DMS79 treated with DMSO at 0.1 percent for 48 hours (cell line): ENCODE results near the gene CETN2.
"Not testable (repeated sequence)": the region's sequence is repeated elsewhere in the genome, so short reads cannot be mapped to it uniquely, and the experiment has no call there.

Experiments used
- DNase-seq: peaks from one replicate; lab custom pipeline; 2025; lab: John Stamatoyannopoulos, UW

The CETN2 gene

DNA sequence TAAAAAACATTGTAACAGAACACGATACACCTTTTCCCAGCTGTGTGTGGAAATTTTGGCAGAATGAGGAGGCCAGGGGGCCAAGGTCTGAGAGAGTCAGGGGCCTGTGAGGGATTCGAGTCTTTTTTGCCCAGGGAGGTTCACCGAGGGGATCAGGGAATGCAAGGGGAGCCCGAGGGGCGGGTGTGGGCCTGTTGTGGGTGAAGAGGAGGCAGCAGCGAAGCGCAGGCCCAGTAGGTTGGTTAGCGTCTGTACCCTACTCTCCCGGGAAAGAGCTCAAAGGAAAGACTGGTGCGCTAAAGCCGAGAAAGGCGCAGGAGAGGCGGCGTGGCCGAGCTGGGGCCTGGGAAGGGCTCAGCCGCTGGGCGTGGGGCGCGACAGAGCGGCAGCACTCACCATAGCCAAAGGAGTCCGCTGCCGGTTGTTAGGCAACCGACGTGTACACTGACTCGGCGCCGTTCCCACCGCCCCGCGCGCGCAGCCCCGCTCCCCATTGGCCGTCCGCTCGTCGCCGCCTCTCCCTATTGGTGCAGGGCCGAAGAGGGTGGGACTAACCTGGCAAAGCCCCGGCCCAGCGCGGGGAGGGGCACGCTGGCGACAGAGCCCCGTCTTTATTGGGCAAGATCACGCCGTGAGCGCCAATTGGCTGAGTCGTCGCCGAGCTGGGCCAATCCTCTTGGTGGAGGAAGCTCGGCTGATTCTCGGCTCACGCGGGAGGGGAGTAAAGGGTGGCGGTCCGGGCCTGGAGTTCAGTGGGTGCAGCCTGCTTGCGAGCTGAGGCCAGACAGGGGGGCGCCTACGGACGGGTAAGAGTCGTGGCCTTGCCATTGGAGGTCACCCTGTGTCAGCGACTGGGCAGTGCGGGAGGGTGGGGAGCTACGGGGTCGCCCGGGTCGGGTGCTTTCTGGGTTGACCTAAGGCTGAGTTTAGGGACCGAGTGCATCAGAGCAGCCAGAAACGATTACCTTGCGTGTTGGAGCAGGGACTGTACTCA, at the start of gene CETN2, which contains the start of gene NSDHL:
CETN2 (minus strand) TSS at position 446 of the 994 bp plus-strand sequence; CDS start at position 399, 47 bp downstream.
NSDHL (plus strand) TSS at position 752 of the 994 bp plus-strand sequence. CDS start 15,262 bp downstream, outside the sequence.
- peak; percentile 82 for DNase-seq

DNA sequence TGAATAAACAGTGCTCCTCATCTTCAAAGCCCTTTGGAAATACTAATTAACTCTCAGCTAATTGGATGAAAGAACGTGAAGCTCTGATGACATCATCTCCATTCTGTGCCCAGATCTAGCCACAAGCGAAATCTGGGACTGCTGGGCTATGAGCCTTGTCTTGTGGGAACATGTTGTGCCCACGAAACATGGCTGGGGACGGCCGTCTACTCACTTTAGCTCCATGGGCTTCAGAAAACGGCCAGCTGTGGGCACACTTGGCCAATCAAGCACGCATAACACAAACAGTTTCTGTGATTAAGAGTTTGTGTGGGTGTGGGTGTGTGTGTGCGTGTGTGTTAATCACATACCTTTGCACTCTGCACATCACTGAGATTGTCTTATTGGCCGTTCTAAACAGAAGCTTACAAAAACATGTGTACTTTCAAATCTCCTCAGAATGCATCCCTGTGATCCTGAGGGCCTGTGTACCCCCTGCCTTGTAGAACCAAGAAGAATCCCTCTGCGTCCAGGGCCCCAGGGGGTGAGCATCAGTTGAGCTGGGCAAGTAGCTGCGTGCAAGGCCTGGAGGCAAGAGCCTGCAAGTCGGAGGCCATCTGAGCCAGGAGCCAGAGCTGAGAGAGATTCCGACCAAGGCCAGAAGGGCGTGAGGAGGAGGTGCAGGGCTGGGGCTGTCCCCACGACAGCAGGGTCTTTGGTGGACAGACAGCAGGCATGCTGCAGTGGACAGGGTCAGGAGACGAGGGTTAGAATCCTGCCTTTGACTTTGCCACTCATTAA, 48.6 kb upstream of the CETN2 start:
- no peak for DNase-seq

DNA sequence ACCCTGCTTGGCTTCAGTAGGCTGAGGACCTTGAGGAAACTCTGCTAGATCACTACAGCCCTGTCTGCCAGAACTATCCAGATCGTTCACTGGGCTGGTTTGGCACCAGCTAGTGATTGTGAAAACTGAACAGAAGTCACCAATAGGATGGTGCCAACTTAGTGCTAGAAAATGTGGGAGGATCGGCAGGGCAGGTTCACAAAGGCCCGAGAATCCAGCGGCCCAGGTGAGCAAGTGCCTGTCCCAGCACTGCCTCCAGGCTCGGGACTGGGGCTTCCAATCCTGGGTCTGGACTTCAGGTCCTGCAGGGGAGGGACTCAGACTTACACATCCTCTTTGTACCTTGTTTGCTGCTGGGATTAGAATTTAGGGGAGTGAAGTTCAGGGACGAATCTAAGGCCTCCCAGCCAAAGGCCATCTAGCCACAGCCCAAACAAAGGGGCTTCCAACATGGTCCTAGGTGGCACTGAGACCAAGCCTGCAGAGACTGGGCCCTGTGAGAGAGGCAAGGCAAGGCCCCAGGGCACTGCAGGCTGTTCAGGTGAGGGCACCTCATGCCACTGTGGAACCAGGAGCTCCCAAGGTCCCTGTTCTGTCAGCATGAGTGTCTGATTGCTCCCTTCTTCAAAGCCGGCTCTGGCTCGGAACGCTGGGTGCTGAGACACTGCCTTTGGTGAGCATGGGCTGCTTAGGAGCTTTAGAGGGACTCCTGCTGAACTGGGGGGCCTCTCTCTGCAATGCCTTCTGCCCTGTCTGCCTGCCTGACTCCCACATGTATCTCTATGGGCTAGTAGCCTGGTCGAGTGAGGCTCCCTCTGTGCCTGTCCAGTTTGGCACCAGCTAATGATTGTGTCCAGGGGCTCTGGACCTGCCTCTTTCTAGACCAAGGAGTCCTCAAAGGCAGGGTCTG, 46.6 kb upstream of the CETN2 start:
- no peak for DNase-seq

DNA sequence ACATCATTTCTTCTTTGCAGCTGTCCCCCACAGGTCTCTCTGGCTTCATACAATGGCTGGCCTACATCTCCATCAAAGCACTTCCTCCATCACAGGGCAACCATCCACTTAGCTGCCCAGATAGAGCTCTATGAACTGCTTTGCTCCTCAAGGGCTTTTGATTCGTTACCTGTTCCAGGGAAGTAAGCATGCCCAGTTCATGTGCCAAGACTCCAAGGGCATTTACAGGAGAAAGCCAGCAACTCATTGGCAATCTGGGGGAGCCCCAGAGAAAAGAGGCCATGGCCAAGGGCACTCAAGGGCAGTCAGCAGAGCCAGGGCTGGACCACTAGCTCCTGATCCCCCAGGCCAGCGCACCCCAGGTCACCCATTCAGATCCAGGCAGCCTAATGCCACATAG, 42.8 kb upstream of the CETN2 start:
- no peak for DNase-seq

DNA sequence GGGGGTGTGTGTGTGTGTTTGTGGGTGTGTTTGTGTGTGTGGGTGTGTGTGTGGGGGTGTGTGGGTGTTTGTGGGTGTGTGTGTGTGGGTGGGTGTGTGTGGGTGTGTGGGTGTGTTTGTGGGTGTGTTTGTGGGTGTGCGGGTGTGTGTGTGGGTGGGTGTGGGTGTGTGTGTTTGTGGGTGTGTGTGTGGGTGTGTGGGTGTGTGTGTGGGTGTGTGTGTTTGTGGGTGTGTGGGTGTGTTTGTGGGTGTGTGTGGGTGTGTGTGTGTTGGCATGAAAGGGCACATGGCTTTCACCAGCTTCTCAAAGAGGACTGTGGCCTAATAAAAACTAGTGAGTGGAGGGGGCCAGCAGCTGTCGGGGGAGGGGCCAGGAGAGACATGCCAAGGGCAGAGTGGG, 42.0 kb upstream of the CETN2 start:
- no peak for DNase-seq

DNA sequence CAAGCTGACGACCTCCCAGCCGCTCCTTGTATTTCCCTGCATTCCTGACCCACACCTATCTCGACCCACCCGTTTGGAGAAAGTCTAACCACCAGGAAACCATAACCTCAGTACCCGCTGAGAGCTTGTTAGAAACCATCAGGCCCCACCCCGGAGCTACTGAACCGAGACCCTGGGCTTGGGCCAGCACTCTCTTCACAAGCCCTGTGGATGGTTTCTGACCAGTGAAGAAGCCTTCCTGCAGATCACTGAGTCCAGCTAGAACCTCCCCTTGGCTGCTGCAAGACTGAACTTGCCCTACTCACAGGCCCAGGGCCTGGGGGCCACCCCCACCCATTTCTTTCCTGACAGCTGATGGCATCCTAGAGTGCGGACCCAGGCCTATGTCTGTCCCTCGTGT, 40.7 kb upstream of the CETN2 start:
- DNase-seq: no peak

DNA sequence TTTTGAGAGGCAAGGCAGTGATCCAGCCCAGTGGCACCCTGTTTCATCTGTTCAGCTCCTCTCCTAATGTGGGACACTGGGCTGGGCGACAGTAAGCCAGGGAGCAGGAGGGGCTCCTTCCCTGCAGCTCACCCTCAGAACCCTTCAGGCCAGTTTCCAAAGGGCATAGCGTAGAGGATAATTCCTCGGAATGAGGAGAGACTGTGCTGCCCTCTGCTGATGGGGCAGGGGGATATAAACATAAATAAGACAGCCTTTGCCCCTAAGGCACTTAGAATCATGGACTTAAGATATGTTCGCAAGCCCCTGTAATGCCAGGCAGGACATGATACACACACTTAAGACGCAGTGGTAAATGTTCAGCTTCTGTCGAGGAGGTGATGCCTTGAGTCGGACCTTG, 39.4 kb upstream of the CETN2 start:
- DNase-seq: no peak

DNA sequence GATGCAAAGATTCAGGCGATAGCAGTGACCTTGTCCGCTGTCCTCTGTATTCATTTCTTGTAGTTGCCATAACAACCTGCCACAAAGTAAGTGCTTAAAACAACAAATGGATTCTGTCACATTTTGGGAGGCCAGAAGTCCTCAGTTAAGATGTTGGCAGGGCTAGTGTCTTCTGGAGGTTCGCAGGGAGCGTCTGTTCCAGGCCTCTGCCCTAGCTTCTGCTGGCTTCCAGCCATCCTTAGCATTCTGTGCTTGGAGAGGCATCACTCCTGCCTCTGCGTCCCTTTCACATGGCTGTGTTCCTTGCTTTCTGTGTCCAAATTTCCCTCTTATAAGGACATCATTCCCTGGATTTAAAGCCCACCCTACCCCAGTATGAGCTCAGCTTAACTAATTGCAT, 35.8 kb upstream of the CETN2 start:
- no peak for DNase-seq

DNA sequence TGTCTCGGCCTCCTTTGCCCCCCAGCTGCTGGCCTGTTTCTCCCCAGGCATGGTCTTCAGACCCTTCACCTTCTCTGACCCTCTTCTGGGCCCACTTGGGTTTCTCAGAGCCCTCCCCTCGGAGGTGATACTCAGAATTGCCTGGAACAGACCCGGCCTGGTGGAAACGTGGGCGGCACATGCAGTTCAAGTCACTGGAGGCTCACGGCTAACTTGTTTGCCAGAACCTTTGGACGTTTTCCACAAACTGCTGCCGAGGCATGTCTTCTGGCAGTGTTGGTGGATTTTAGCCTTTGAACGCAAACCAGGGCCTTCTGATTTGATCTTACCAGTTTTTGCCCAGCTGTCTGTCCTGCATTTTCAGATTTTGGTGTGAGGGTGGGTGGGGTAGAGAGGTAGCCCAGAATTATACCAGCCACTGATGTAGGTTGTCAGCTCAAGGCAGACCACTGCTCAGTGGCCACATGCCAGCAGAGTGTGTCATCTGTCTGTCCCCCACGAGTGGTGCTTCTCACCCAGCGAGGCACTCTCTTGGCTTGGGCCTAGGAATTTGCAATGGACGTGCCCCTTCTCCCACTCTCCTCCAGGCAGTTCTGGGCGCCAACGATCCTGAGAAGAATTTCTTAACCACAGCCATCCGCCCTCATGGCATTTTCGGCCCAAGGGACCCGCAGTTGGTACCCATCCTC, 34.8 kb upstream of the CETN2 start:
- DNase-seq: no peak

DNA sequence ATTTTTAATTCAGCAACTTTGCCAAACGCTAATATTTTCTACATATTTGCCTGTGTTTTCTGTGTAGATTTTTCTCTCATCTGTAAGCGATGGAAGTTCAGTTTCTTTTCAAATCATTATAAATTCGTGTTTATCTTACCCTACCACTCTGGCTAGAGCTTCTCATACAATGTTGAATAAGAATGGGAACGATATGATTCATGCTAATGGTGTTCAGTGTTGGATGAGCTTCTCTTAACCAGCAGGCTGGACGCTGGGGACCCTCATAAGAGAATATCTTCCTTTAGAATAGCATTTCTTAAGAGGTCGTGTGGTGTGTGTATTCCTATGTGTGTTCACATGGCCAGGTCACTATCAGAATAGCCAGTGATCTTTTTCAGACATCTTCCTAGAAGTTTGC, 31.3 kb upstream of the CETN2 start:
- no peak for DNase-seq

DNA sequence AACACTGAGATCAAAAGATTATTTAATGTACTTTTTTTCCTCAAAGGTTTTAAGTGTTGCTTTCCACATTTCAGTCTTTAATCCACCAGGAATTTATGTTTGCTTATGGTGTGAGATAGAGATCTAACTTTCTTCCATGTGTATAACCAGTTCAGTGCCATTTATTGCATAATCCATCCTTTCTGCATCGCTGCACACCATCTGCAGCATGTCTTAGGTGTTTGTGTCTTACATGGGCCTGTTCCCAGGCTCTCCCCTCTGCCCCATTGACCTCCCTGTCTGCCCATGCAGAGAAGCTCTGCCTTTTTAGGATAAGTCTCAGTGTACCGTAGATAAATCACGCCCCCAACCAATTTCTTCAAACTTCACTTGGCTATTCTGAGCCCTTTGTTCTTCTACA, 30.6 kb upstream of the CETN2 start:
- DNase-seq: peak; percentile 7

DNA sequence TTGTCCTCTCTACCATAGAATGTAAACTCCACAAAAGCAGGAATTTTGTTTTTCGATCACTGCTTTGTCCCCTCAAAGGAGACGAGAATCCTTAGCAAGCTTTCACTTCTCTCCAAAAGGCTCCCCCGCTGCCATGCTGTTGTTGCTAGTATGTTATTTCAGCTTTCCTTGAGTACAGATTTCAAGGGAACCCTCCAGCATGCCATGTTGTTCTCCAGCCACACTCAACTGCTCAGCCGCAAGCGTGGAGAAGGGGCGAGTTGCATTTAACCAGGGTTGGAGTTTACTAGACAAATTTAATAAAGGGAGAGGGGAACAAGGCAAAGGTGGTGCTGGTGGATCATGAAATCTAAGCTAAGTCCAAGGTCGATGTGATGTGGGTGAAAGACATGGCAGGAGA, 23.4 kb upstream of the CETN2 start:
- DNase-seq: no peak

DNA sequence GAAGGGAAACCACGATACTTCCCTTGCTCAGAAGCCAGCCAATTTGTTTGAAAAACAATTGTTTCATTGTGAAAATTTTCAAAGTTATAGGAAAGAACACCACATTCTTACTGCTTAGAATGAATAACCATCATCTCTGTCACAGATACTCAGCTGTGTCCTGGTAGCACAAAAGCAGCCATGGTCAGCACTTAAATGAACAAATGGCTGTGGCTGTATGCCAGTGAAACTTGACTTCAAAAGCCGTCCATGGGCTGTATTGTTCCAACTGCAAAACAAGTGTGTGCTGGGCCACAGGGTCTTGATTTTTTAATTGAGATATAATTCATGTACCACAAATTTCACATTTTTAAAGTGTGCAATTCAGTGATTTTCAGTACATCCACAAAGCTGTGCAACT, 19.9 kb upstream of the CETN2 start:
- no peak for DNase-seq

DNA sequence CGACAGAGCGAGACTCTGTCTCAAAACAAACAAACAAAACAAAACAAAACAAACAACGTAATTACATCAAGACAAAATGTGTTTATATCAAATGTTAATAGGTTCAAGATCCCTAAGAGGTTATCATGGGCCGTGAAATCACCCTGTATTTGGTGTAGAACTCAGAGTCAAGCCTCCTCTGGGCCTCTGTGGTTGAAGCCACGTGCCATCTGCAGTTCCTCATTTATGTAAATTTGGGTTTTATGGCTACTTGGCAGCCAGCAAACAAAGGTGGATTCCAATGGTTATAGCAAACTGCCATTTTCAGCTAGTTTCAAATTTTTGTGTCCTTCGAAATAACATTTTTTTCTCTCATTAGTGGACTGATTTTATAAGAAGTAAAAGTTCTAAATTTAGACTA, 16.7 kb upstream of the CETN2 start:
- no peak for DNase-seq

DNA sequence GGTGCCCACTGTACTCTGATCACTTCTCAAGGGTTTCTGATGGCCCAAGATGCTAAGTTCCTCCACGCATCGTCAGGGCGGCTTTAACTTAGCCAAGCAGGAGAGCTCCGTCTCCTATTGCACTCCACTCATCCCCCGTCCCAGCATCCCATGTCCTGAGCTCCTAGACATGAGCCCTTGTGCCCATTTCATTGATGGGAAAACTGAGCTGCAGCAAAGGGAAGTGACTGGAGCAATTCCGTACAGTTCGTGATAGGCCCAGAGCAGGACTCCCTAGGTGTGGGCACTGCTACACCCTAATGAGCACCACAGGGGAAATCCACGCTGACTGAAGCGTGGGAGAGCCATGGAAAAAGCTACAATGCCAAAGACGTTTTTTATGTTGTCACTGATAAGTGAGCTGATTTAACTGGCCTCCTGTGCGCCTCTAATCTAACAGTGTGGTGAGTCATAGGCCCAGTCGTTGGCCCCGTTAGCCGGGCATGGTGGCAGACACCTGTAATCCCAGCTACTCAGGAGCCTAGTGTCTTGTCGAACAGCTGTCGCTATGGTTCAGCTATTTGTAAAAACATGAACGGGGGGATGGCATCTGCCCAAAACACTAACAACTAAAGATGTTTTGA, 15.2 kb upstream of the CETN2 start:
- DNase-seq: no peak

DNA sequence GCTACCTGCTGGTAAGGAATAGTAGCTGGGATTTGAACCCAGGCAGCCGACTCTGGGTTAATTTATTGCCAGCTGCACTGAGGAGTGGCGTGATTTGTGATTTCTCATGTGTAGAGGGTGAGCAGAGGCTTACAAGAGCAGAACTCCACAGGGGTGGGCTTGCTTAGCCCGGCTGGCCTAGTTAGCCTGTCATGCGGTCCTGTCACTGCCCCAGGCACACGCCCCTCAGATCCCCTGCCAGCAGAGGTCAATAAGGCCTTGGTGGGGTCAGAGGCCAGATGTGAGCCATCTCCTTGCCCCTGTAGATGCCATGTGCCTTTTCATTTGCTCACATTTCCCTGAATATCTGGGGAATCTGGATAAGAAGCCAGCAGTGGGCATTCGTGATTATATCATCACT, 13.7 kb upstream of the CETN2 start:
- DNase-seq: no peak

DNA sequence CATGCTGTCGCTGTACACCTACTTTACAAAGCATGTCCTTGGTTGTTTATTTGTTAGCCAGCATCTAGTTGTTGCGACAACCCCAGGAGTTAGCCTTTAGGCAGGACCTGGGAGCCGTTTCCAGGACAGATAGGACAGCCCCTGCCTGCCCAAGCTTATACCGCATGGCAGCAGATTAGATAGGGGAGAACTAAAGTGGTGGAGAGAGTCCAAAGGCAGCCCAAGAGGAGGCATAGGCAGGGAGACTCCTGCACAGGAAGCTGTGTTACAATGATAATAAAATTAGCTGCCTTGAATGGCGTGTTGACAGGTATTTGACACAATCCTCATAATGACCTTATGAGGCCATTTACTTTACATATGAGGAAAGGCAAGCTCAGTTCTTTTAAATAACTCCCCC, 13.3 kb upstream of the CETN2 start:
- no peak for DNase-seq

DNA sequence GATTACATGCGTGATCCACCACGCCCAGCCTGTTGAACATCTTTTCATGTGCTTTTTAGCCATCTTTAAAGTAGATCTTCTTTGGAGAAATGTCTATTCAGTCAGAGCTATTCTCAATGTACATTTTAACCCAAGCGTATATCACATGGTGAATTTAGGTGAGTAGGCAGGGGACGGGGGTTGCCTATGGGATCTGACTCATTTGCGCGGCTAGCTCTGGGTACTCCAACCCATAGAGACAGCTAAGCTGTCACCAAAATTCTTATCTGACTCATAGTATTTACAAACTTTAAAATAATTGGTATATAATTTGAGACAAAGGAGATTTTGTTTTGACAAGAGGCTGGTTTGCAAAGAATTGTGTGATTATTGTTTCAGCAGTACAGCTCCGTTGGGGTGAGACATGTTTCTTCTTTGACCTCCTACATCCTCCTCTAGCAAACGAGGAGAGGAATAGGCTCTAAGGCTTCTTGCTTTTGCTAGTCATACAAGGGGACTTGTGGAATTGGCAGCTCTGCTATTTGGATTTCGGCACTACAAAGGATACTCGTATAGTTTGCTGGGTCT, 12.3 kb upstream of the CETN2 start:
- no peak for DNase-seq

DNA sequence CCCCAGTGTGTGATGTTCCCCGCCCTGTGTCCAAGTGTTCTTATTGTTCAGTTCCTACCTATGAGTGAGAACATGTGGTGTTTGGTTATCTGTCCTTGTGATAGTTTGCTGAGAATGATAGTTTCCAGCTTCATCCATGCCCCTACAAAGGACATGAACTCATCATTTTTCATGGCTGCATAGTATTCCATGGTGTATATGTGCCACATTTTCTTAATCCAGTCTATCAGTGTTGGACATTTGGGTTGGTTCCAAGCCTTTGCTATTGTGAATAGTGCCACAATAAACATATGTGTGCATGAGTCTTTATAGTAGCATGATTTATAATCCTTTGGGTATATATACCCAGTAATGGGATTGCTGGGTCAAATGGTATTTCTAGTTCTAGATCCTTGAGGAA, 4.9 kb upstream of the CETN2 start:
- DNase-seq: not testable (repeated sequence)

DNA sequence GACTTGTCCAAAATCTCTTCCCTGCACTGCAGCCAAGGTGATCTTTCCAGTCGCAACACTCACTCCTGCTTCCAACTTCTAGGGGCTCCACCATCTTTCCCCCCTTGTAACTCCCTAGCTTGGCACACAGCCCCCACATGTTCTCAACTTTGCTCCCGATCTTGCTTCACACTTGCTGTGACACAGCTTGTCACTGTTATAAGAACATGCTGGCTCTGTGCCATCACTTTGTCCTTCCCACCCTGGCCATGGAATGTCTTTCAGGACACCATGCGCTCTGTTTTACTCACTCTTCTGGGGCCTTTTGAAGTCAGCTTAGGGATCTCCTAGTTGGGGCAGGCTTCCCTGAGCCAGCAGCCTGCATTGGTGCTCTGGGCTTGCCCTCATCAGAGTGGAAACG, 2.8 kb upstream of the CETN2 start:
- DNase-seq: no peak
